ENCODE results near the gene RAI1.

Gene RAI1

DNA sequence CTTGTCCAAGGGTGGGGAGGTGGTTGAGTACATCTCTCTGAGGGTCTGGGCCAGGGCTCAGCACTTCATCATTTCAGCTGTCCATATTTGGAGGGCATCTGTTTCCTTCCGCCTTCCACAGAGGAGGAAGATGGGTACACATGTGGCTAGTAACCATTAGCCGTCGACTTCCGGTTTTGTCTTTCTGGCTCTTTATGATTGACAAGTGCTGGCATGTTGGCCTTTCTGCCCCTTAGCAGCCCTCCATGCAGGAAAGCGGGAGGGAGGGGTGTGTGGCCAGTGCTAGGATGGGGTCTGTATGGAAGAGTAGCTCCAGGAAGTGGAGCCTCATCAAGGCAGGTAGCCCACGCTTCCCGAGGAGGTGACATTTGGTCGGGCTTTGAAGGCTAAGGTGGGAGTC is 69.6 kb downstream of the RAI1 start:
- H3K27ac ChIP-seq (ENCODE audit: low read depth, low read length): peak overlapping the region; percentile 76
- H3K27me3 ChIP-seq (ENCODE audit: control insufficient read depth, insufficient read depth, low read length): no peaks in the 10 kb centered on the region
- no peaks in the 10 kb centered on the region for H3K36me3 ChIP-seq (ENCODE audit: control insufficient read depth, insufficient read depth, low read length)
- H3K9ac ChIP-seq (ENCODE audit: low read length): no peak overlapping the region
- H3K4me3 ChIP-seq (ENCODE audit: low read length): no peak overlapping the region
- H3K4me1 ChIP-seq (ENCODE audit: control insufficient read depth, insufficient read depth, low read length): peaks cover 25% of the 10 kb centered on the region

GRCh38 chr17:17751489-17752088 is 70.3 kb downstream of the RAI1 start:
- peak overlapping the region; percentile 76 for H3K27ac ChIP-seq (ENCODE audit: low read depth, low read length)
- peak overlapping the region; percentile 67 for H3K4me3 ChIP-seq (ENCODE audit: low read length)
- H3K27me3 ChIP-seq (ENCODE audit: control insufficient read depth, insufficient read depth, low read length): no peaks in the 10 kb centered on the region
- no peaks in the 10 kb centered on the region for H3K36me3 ChIP-seq (ENCODE audit: control insufficient read depth, insufficient read depth, low read length)
- H3K4me1 ChIP-seq (ENCODE audit: control insufficient read depth, insufficient read depth, low read length): peaks cover 25% of the 10 kb centered on the region
- no peak overlapping the region for H3K9ac ChIP-seq (ENCODE audit: low read length)

GRCh38 chr17:17752089-17752820 is 71.0 kb downstream of the RAI1 start:
- peaks cover 21% of the 10 kb centered on the region for H3K4me1 ChIP-seq (ENCODE audit: control insufficient read depth, insufficient read depth, low read length)
- H3K4me3 ChIP-seq (ENCODE audit: low read length): peak overlapping the region; percentile 67
- no peaks in the 10 kb centered on the region for H3K27me3 ChIP-seq (ENCODE audit: control insufficient read depth, insufficient read depth, low read length)
- no peaks in the 10 kb centered on the region for H3K36me3 ChIP-seq (ENCODE audit: control insufficient read depth, insufficient read depth, low read length)
- no peak overlapping the region for H3K9ac ChIP-seq (ENCODE audit: low read length)
- H3K27ac ChIP-seq (ENCODE audit: low read depth, low read length): peak overlapping the region; percentile 76

- Histone ChIP-seq H3K4me3 (ENCODE audit: low read length) (peak overlapping the region; percentile 66), H3K27me3 (ENCODE audit: control insufficient read depth, insufficient read depth, low read length) (no peaks in the 10 kb centered on the region), H3K36me3 (ENCODE audit: control insufficient read depth, insufficient read depth, low read length) (no peaks in the 10 kb centered on the region), H3K27ac (ENCODE audit: low read depth, low read length) (peak overlapping the region; percentile 64), H3K4me1 (ENCODE audit: control insufficient read depth, insufficient read depth, low read length) (peaks cover 18% of the 10 kb centered on the region), H3K9ac (ENCODE audit: low read length) (no peak overlapping the region)
Observed at GRCh38 chr17:17752821-17753321, 71.6 kb downstream of the RAI1 start.

GRCh38 chr17:17754719-17755686 is 73.7 kb downstream of the RAI1 start:
- Histone ChIP-seq H3K36me3 (ENCODE audit: control insufficient read depth, insufficient read depth, low read length) (no peaks in the 10 kb centered on the region), H3K27me3 (ENCODE audit: control insufficient read depth, insufficient read depth, low read length) (no peaks in the 10 kb centered on the region), H3K4me3 (ENCODE audit: low read length) (no peak overlapping the region), H3K27ac (ENCODE audit: low read depth, low read length) (no peak overlapping the region), H3K4me1 (ENCODE audit: control insufficient read depth, insufficient read depth, low read length) (peaks cover 15% of the 10 kb centered on the region), H3K9ac (ENCODE audit: low read length) (no peak overlapping the region)

DNA sequence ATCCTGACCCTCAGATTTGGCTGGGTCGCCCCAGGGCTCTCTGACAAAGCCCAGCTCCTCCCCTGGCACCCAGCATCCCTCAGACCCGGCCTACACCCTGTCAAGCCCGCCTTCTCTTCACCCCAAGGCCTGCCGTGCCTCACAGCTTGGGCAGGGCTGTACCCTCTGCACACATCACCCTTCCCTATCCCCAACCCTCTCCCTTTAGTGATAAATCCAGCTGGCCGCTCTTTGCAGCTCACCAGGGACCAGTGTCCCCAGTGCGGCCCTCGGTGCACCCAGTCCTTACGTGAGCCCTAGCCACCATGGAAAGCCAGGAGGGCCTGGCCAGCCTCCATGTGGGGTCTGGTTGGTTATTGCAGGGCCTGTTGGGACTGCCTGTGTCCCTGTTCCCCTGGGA is 74.5 kb downstream of the RAI1 start:
- Histone ChIP-seq H3K4me3 (ENCODE audit: low read length) (no peak overlapping the region), H3K27me3 (ENCODE audit: control insufficient read depth, insufficient read depth, low read length) (no peaks in the 10 kb centered on the region), H3K36me3 (ENCODE audit: control insufficient read depth, insufficient read depth, low read length) (no peaks in the 10 kb centered on the region), H3K4me1 (ENCODE audit: control insufficient read depth, insufficient read depth, low read length) (peaks cover 14% of the 10 kb centered on the region), H3K9ac (ENCODE audit: low read length) (no peak overlapping the region), H3K27ac (ENCODE audit: low read depth, low read length) (no peak overlapping the region)

DNA sequence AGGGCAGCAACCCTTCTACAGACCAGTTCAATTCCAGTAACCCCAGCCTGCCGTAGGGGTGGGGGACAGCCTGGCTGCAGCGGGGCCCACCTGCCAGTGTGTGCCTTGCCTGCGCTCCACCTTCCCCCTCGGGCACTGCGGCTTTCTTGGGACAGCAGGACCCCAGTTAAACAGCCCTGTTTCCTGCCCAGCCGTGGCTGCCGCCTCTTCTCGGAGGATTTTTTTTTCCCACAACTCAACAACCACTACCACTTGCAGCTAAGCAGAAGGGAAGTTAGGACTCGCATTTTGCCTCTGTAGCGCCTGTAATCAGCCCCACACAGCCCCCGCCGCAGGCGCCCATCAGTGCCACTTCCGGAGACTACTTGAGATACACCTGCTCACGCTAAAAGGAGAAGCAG is 76.1 kb downstream of the RAI1 start:
- H3K4me1 ChIP-seq (ENCODE audit: control insufficient read depth, insufficient read depth, low read length): peaks cover 9% of the 10 kb centered on the region
- no peak overlapping the region for H3K4me3 ChIP-seq (ENCODE audit: low read length)
- H3K27me3 ChIP-seq (ENCODE audit: control insufficient read depth, insufficient read depth, low read length): no peaks in the 10 kb centered on the region
- no peak overlapping the region for H3K9ac ChIP-seq (ENCODE audit: low read length)
- H3K36me3 ChIP-seq (ENCODE audit: control insufficient read depth, insufficient read depth, low read length): no peaks in the 10 kb centered on the region
- no peak overlapping the region for H3K27ac ChIP-seq (ENCODE audit: low read depth, low read length)

GRCh38 chr17:17757956-17758845 is 76.9 kb downstream of the RAI1 start:
- H3K9ac ChIP-seq (ENCODE audit: low read length): no peak overlapping the region
- H3K4me3 ChIP-seq (ENCODE audit: low read length): no peak overlapping the region
- H3K4me1 ChIP-seq (ENCODE audit: control insufficient read depth, insufficient read depth, low read length): peaks cover 2% of the 10 kb centered on the region
- H3K36me3 ChIP-seq (ENCODE audit: control insufficient read depth, insufficient read depth, low read length): no peaks in the 10 kb centered on the region
- no peaks in the 10 kb centered on the region for H3K27me3 ChIP-seq (ENCODE audit: control insufficient read depth, insufficient read depth, low read length)
- H3K27ac ChIP-seq (ENCODE audit: low read depth, low read length): no peak overlapping the region

DNA sequence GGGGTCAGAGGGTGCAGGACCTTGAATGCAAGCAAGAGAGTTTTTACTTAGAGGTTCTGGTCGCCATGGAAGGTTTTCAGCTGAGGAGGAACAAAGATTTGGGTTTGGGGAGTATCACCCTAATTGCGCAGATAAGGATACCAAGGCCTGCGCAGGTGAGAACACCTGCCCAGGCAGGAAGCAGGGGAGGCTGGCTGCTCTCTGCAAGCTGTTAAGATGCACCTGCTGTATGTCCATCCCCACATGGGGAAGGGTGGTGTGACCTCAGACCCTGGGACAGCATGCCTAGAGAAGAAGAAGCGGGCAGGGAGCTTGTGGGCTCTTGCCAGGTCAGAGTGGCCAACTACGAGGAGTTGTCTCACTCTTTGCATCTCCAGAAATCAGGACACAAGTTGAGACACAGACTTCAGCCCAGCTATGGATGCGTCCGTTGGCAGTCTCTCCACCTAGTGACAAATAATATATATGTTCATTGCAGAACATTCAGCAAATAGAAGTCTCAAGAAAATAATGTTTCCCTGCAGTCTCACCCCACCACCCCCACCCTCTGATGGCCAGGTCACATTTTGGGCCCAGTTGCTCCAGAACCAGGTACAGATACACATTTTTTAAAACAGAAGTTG is 77.8 kb downstream of the RAI1 start:
- H3K9ac ChIP-seq (ENCODE audit: low read length): no peak overlapping the region
- H3K27ac ChIP-seq (ENCODE audit: low read depth, low read length): no peak overlapping the region
- H3K36me3 ChIP-seq (ENCODE audit: control insufficient read depth, insufficient read depth, low read length): no peaks in the 10 kb centered on the region
- H3K4me3 ChIP-seq (ENCODE audit: low read length): no peak overlapping the region
- H3K27me3 ChIP-seq (ENCODE audit: control insufficient read depth, insufficient read depth, low read length): no peaks in the 10 kb centered on the region
- H3K4me1 ChIP-seq (ENCODE audit: control insufficient read depth, insufficient read depth, low read length): no peaks in the 10 kb centered on the region

DNA sequence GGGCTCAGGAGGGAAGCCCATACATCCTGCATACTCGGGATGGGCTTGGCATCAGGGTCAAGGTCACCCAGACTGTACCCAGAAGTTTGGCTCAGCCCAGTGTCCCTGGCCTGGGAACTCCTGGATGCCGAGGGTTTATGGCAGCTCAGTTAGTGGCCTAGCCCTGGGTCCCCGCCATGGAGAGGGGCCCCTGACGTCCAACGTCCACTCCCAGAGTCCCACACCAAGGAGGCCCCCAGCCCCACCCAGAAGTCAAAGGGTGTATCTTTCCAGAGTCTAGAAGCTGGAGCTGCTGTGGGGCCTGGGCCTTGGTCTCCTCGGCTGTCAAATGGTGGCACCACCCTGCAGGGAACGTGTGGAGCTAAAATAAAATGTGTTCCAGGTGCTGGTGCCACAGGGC is 79.1 kb downstream of the RAI1 start:
- H3K27ac ChIP-seq (ENCODE audit: low read depth, low read length): no peak overlapping the region
- H3K27me3 ChIP-seq (ENCODE audit: control insufficient read depth, insufficient read depth, low read length): no peaks in the 10 kb centered on the region
- H3K4me3 ChIP-seq (ENCODE audit: low read length): no peak overlapping the region
- H3K9ac ChIP-seq (ENCODE audit: low read length): no peak overlapping the region
- H3K36me3 ChIP-seq (ENCODE audit: control insufficient read depth, insufficient read depth, low read length): no peaks in the 10 kb centered on the region
- no peaks in the 10 kb centered on the region for H3K4me1 ChIP-seq (ENCODE audit: control insufficient read depth, insufficient read depth, low read length)

GRCh38 chr17:17760872-17761550 is 79.8 kb downstream of the RAI1 start:
- H3K27ac ChIP-seq (ENCODE audit: low read depth, low read length): no peak overlapping the region
- H3K4me3 ChIP-seq (ENCODE audit: low read length): no peak overlapping the region
- no peaks in the 10 kb centered on the region for H3K4me1 ChIP-seq (ENCODE audit: control insufficient read depth, insufficient read depth, low read length)

More at GRCh38 chr17:17760872-17761550, 79.8 kb downstream of the RAI1 start:
- Histone ChIP-seq H3K27me3 (ENCODE audit: control insufficient read depth, insufficient read depth, low read length) (no peaks in the 10 kb centered on the region), H3K9ac (ENCODE audit: low read length) (no peak overlapping the region), H3K36me3 (ENCODE audit: control insufficient read depth, insufficient read depth, low read length) (no peaks in the 10 kb centered on the region)

All from rectal smooth muscle tissue (tissue), 1 donor.